Measurements from ENCODE around the gene XXYLT1. TPM values are rescaled to one million over a fixed set of nuclear protein-coding genes. Genes with fewer than 3 reads are reported as not detected.

The XXYLT1 gene
- total and polyA plus RNA-seq, 12 donors = 2.2 to 7.2 (median 3.6) TPM

DNA sequence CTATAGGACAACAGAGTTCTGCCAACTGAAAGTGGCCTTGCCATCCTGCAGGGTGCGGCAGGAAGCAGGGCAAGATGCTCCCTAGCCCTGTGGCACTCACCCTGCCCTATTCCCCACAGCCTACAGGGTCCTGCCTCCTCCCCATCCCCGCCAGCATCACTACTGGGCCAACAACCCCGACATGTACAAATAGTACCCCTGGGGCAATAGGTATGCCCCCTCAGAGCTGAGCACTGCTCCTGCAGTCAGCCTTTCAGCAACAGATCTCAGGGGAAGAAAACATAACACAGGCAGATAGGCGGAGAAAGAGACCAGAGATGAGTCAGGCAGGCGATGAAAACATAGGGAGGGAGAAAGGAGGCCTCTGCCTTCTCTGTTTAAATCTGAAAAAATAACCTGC is 74.7 kb downstream of the XXYLT1 start:
- intact Hi-C loops (cut with DNase I) = loop anchor here in 1 of 10 donors (5.0 kb wide), 1 partner anchor 41 kb away; no protein-coding TSS in a partner anchor

DNA sequence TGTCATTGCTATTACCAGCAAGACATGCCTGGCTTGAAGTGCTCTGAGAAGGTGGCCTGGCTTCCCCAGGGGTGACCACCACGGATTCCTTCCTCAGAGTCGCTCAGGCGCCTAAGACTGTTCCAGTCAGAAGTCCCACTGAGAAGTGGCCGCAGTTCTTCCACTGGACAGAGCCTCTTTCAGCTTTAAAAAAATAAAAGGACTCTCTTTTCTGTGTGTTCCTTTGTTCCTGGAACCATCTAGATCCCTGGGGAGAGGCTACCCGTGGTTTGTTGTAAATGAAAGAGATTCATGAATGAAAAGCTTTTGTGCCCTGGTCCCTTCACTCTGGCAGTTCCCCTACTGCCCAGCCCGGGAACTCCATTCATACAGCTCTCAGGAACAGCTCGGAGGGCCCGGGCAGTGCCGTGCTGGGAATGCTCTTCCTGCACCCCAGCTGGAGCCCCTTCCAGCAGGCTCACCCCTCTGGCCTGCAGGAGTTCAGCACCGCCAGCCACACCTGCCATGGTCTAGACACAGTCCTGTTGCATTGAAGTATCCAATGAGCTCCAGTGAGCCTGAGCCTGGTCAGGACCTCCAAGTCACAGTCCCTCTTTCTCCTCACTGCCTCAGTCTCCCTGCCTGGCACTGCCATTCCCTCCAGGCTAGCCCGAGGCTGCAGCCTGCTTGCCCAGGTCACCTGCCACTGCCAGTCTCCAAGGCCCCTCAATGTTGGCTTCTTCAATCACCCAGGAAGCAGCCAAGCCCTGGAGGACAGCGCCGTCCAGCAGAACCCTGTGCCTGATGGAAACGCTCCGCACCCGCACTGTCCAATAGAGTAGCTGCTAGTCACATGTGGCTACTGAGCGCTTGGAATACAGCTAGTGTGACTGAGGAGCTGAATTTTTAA is 75.4 kb downstream of the XXYLT1 start:
- intact Hi-C loops (cut with DNase I) = loop anchor here in 1 of 10 donors (5.0 kb wide), 1 partner anchor 42 kb away; no protein-coding TSS in a partner anchor
- H3K36me3 ChIP-seq = no peaks in the 10 kb centered on the region
- DNase-seq = no peak
- ATAC-seq = peak in 7 of 8 donors; percentile 22 to 46 (median 24)
- H3K9me3 ChIP-seq = peaks cover 0 to 25% (median 9%) of the 10 kb centered on the region in 11 donors
- TF ChIP-seq, protein P1, sequence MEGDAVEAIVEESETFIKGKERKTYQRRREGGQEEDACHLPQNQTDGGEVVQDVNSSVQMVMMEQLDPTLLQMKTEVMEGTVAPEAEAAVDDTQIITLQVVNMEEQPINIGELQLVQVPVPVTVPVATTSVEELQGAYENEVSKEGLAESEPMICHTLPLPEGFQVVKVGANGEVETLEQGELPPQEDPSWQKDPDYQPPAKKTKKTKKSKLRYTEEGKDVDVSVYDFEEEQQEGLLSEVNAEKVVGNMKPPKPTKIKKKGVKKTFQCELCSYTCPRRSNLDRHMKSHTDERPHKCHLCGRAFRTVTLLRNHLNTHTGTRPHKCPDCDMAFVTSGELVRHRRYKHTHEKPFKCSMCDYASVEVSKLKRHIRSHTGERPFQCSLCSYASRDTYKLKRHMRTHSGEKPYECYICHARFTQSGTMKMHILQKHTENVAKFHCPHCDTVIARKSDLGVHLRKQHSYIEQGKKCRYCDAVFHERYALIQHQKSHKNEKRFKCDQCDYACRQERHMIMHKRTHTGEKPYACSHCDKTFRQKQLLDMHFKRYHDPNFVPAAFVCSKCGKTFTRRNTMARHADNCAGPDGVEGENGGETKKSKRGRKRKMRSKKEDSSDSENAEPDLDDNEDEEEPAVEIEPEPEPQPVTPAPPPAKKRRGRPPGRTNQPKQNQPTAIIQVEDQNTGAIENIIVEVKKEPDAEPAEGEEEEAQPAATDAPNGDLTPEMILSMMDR (IDR thresholded peaks at IDR 0.05) = no peak
- peaks cover 0 to 35% (median 11%) of the 10 kb centered on the region in 9 donors for H3K4me1 ChIP-seq
- no peaks in the 10 kb centered on the region for H3K27me3 ChIP-seq
- 83 to 85% methylated on average over 17 of the region's 17 CpGs for WGBS, 2 donors
- no peak overlapping the region for H3K27ac ChIP-seq
- H3K4me3 ChIP-seq = no peak overlapping the region

More for the DNA sequence above, 74.7 kb downstream of the XXYLT1 start:
- no peak for DNase-seq
- no peaks in the 10 kb centered on the region for H3K27me3 ChIP-seq
- no peak overlapping the region for H3K4me3 ChIP-seq
- TF ChIP-seq, protein P1 (IDR thresholded peaks at IDR 0.05) = no peak
- H3K4me1 ChIP-seq = peaks cover 0 to 35% (median 11%) of the 10 kb centered on the region in 9 donors
- ATAC-seq = peak in 7 of 8 donors; percentile 30 to 73 (median 56)
- peaks cover 0 to 18% (median 2%) of the 10 kb centered on the region in 11 donors for H3K9me3 ChIP-seq
- 67 to 70% methylated on average over 5 of the region's 5 CpGs for WGBS, 2 donors
- H3K27ac ChIP-seq = no peak overlapping the region
- no peaks in the 10 kb centered on the region for H3K36me3 ChIP-seq

DNA sequence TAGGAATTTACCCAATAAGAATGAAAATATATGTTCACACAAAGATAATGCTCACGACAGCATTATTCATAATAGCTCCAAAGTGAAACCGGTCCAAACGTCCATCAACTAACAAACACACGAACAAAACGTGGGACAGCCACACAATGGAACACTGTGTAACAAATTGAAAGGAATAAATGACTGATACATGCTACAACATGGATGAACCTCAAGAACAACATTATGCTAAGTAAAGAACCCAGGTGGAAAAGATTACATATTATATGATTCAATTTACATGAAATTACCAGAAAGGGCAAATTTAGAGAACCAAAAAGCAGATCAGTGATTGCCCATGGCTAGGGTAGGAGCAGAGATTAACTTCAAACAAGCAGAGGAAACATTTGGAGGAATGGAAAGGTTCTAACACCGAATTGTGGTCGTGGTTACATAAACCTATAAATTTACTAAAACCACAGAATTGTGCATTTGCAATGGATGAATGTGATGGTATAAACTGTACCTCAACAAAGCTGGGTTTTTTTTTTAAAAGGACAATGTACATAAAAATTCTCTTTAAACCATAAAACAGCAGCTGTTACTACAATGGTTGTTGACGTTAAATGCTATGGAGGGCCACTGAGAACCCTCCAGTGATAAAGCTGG is 76.3 kb downstream of the XXYLT1 start:
- intact Hi-C loops (cut with DNase I) = loop anchor here in 1 of 10 donors (5.0 kb wide), 1 partner anchor 43 kb away; no protein-coding TSS in a partner anchor
- Histone ChIP-seq H3K27ac (no peak overlapping the region), H3K27me3 (no peaks in the 10 kb centered on the region), H3K4me1 (peaks cover 0 to 35% (median 11%) of the 10 kb centered on the region in 9 donors), H3K4me3 (no peak overlapping the region), H3K36me3 (no peaks in the 10 kb centered on the region), H3K9me3 (peaks cover 0 to 27% (median 9%) of the 10 kb centered on the region in 11 donors)
- DNase-seq (no peak), ATAC-seq (no peak)
- TF ChIP-seq, protein P1 (IDR thresholded peaks at IDR 0.05) = no peak
- 80 to 90% methylated on average over 8 of the region's 8 CpGs for WGBS, 2 donors

DNA sequence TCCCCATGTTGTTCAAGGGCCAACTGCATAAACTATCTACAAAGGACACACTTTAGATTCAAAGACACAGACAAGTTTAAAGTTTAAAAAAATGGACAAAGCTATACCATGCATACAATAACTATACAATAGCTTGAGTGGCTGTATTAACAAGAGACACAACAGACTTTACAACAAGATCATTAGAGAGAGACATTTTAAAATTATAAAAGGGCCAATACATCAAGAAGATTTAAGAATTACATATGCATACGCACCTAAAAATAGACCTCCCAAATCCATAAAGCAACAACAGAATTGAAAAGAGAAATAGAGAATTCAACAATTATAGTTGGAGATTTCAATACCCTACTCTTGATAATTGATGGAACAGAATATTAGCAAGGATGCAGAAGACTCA is 79.4 kb downstream of the XXYLT1 start:
- 94 to 98% methylated on average over 1 of the region's 1 CpG for WGBS, 2 donors
- intact Hi-C loops (cut with DNase I) = no loop called here
- peaks cover 0 to 35% (median 24%) of the 10 kb centered on the region in 9 donors for H3K4me1 ChIP-seq
- H3K27ac ChIP-seq = no peak overlapping the region
- TF ChIP-seq, protein P1 (IDR thresholded peaks at IDR 0.05) = no peak
- DNase-seq (no peak), ATAC-seq (no peak)
- H3K9me3 ChIP-seq = peaks cover 0 to 27% (median 9%) of the 10 kb centered on the region in 11 donors
- H3K4me3 ChIP-seq = no peak overlapping the region
- no peaks in the 10 kb centered on the region for H3K36me3 ChIP-seq
- no peaks in the 10 kb centered on the region for H3K27me3 ChIP-seq
